NCI-H510A treated with DMSO at 0.1 percent for 48 hours (cell line): ENCODE data around the gene HOXA7.

ENCODE experiments used
- DNase-seq: peaks from one replicate; lab custom pipeline; 2025; lab: John Stamatoyannopoulos, UW

The HOXA7 gene

DNA sequence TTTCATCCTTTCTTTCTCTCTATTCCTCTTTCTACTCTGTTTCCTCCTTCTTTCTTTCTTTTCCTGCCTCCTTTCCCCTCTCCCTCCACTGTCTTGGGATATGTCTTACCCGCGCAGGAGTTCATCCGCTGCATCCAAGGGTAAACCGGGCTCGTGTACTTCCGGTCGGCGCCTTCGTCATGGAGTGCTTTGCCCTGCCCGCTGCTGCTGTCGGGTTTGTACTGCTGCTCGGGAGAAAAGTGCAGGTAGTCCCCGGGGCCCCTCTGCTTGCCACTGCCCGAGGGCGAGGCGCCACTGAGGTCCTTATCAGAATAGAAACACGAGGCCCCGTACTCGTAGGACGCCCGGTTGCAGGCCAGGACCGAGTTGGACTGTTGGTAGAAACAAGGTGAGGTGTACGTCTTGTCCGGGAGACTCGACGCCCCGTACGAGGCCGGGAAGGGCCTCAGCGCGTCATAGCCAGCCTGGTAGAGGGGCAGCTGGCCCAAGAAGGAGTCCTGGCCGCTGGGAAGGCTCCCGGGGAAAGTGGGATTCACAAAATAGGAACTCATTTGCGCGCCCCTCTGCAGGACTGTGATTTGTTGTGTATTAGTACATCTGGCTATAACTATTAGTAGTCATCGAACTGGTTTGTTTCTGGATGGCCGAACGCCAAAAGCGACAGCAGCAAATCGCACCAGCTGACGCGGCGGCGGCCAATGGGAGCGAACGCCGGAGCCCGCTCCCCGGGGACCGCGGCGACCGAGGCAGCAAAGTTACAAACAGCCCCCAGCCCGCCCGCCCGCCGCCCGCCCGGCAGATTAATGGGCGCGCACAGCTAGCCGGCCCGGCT, 9.1 kb downstream of the HOXA7 start, which contains the start of gene HOXA6:
Gene HOXA6 (minus strand): TSS at position 576 of the 832 bp plus-strand sequence. CDS start 25 bp downstream, at position 551.
- peak; percentile 82 for DNase-seq

DNA sequence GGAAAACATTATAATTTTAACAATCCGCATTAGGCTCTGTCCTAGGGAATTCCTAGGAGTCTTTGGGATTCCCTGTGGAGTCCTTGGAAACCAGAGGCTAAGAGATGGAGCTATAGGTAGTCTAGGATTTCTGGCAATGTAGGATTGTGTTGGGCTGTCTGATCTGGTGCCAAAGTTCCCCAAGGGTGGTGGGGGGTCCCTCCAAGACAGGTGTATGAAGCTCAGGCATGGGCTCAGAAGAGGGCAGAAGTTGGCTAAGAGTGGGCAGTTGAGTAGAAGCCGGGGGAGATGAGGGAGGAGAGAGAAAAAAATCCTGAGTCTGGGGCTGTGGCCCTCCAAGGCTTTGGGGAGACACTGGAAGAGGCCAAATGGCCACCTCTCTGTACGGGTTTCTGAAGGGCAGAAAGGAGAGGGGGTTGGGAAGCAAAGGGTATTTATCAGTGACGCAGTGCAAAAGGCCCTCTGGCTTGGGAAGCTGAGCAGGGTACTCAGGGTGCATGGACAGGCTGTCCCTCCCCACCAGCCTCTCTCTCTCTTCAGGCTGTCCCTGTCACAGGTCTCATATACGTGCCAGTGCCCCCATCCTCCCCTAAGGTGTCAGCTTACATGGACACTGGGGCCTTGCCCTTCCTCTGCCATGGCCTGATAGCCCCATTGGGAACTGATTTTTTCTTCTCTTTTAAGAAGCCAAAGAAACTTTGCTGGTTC, 9.8 kb downstream of the HOXA7 start:
- DNase-seq = peak; percentile 82

DNA sequence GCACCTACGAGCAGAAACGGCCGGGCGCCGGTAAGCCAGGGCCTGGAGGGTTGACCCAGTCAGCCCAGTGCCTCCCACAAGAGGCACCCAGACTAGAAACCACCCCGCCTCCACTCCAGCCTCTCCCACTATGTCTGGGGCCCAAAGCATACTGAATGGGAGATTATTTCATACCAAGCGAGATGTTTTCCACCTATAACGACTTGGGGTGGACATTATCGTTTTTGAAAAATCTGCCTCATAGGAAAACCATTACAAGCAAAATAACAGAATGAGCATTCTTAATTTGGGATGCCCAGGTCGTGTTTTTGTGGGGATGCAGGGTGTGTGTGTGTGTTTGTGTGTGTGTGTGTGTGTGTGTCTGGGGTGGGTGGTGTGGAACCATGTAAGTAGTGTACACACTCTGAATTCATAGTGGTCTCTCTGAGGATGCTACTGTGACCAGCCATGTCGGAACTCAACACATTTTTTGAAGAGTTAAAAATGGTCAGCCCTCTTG, 10.5 kb downstream of the HOXA7 start:
- no peak for DNase-seq

GRCh38 chr7:27145165-27145913, 11.1 kb downstream of the HOXA7 start:
- no peak for DNase-seq

GRCh38 chr7:27144781-27145164, 11.7 kb downstream of the HOXA7 start:
- DNase-seq = no peak

DNA sequence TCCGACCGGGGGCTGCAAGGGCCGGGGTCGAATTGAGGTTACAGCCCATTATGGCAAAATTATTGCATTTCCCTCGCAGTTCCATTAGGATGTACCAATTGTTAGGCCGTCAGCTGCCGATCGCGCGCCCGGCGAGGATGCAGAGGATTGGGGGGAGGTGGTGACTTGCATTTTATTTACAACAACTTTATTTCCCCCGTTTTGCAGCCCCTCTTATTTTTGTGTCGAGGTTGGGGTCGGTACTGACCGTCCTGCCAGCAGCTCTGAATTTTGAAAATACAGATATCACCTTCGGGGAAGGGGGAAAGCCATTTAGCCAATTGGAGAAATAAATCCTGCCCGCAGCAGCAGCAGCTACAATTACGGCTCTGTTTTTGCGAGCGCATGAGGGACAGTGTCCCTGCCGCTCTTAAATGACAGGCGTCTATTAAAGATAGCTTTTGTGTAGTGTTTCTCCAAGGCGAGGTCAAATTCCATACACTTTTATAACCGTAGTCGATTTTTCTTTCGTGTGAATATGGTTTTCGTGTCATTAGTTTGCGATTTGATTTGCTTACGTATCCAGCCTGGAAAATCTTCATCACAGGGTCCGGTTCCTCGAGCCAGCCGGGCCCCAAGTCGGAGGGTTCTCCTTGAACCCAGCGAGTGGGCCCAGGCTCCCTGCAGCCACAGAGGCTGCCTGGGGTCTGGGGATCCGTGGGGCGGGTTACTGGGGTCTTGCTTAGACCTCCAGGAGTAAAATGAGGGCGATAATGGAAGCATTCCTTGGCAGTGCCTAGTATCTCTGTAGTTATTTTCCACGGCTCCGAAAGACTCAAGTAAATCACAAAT, 12.3 kb downstream of the HOXA7 start:
- no peak for DNase-seq

DNA sequence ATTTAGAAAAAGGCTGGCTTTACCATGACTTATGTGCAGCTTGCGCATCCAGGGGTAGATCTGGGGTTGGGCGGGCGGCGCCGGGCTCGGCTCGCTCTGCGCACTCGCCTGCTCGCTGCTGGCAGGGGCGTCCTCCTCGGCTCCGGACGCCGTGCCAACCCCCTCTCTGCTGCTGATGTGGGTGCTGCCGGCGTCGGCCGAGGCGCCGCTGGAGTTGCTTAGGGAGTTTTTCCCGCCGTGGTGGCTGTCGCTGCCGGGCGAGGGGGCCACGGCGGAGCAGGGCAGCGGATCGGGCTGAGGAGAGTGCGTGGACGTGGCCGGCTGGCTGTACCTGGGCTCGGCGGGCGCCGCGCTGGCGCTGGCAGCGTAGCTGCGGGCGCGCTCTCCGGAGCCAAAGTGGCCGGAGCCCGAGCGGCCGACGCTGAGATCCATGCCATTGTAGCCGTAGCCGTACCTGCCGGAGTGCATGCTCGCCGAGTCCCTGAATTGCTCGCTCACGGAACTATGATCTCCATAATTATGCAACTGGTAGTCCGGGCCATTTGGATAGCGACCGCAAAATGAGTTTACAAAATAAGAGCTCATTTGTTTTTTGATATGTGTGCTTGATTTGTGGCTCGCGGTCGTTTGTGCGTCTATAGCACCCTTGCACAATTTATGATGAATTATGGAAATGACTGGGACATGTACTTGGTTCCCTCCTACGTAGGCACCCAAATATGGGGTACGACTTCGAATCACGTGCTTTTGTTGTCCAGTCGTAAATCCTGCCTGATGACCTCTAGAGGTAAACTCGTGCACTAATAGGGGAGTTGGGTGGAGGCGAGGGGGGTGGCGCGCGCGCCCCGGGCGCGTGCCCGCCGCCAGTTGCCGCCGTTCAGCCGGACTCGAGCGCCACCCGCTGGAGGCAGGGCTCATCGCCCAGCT, 13.2 kb downstream of the HOXA7 start, which contains the start of gene HOXA5:
Gene HOXA5 (minus strand): TSS at position 659 of the 927 bp plus-strand sequence. CDS start 74 bp downstream, at position 585.
- peak; percentile 94 for DNase-seq

DNA sequence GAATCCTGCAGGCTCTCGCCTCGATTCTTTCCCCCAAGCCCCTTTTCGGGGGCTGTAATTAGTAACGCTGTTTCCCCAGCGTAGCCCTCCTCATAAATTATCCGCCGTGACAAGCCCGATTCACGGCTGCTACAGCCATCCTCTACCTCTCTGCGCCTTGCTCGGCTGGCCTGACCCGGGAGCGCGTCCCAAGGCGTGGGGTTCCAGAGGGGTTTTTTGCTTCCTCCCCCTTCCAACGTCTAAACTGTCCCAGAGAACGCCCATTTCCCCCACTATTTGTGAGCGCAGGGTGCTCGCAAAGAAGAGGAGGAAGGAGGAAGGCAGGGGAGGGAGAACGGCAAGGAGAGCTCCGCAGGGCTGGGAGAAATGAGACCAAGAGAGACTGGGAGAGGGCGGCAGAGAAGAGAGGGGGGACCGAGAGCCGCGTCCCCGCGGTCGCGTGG, 13.9 kb downstream of the HOXA7 start:
- DNase-seq = peak; percentile 56

DNA sequence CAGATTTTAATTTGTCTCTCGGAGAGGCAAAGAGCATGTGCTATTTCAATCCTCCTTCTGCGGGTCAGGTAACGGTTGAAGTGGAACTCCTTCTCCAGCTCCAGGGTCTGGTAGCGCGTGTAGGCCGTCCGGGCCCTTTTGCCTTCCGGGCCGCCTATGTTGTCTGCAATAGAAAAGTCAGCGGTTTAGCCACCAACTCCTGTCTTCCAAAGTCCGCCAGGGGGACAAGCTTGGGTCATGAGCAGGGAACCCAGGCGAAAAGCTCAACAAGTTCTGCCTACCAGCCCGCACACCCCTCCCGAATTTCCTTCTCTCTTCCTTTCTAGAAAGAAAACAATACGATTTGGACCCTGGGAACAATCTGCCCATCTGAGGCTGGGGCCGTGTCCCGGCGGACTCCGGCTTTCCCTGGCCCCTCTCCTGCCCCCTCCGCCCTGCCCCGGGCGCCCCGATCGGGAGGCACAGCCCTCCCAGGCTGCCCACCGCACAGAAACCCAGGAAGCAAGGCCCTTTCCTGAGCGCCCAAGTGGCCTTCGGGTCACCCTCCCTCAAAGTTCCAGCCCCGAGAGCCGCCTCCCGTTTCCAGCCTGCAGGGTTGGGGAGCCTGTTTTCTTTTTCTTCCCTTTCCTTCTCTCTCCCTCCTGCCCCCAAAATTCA, 14.4 kb downstream of the HOXA7 start:
- DNase-seq = no peak

DNA sequence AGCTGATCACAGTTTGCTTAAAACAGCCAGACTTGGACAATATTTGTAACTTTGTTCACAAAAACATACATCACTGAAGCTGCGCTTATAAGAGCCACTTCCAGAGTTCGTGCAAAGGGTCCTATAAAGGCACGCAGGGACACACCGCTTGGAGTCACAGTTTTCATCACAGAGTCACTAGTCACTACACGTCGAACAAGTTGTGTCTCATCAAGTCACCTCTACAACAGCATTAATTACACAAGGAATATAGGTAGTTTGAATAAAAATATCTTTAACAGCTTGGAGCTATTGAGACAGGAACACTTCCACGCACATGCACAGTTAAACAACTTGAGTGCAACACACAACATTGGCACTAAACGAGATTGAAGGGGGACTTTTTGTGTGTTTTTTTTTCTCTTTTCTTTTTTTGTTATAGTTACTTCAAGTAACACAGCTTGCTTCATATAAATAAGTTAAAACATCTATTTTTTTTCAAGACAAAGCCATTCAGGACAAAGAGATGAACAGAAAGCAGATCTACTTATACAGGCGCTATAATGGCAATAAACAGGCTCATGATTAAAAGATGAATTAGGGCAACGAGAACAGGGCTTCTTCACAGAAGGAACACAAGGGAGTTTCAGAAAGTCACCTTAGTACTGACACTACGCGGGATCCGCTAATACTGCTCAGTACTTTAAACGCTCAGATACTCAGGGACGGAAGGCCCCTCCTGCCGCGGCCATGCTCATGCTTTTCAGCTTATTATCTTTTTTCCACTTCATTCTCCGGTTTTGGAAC, 15.1 kb downstream of the HOXA7 start:
- no peak for DNase-seq

DNA sequence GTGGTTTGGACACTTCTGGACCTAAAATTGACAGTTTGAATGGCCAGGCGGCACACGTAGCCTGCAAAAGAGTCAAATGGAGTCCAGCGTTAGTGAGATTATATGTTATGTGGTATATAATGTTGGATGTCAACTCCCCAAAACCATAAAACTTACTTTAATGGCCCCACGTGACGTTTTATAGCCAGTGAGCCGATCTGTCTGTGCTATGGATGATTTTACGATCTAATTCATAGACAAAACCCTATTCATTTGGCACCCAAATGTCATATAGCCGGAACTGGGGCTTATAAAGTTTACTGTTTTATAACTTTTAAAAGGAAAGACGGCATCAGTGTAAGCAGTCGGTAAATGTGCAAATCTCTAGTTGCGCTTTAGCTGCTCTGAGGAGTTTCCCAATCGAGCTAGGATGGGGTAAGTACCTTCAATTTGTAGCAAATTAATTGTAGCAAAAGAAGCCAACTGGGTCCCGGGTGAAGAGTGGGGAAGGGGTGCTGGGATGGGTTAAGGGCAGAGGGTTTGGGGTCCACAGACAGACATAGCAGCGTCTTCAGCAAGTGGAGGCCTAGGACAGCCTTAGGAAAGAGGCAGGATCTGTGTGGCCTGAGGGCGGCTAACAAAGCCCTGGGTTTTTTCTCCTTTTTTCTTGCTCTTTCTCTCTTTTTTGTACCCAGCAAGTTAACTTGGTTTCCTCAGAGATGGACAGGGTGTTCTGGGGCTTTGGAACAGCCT, 16.2 kb downstream of the HOXA7 start:
- no peak for DNase-seq

- no peak for DNase-seq
Observed at GRCh38 chr7:27139334-27140125, 16.9 kb downstream of the HOXA7 start.

GRCh38 chr7:27138985-27139333, 17.5 kb downstream of the HOXA7 start:
- DNase-seq = no peak

- no peak for DNase-seq
Observed at GRCh38 chr7:27138472-27138871, 18.0 kb downstream of the HOXA7 start.

GRCh38 chr7:27137640-27138315, 18.7 kb downstream of the HOXA7 start:
- no peak for DNase-seq

- DNase-seq = no peak
Observed at GRCh38 chr7:27134392-27134791, 22.1 kb downstream of the HOXA7 start.
